Liver (tissue), 9 donors: ENCODE measurements around the gene AP3M1. TPM values are rescaled to one million over a fixed set of nuclear protein-coding genes. Genes with fewer than 3 reads are reported as not detected.

Experiments used
- DNase-seq: peaks from one replicate; pipeline ENCODE4 v3.0.0-alpha.2; 2017; ENCODE audit warnings: low spot score
- H3K27ac ChIP-seq, 2 donors: one replicate each; pipeline ENCODE4 v1.7.0; 2013; ENCODE audit warnings: inconsistent platforms in 2 of 2, low read length in 2 of 2, control low read depth in 1 of 2, low read depth in 1 of 2, mild to moderate bottlenecking in 1 of 2
- H3K27me3 ChIP-seq, 4 donors: one replicate each; pipeline versions ENCODE4 v1.6.1 to v1.7.0; 2013; ENCODE audit warnings: low read length in 3 of 4, inconsistent platforms in 1 of 4, mild to moderate bottlenecking in 1 of 4, moderate library complexity in 1 of 4; ENCODE audit not compliant: control insufficient read depth in 4 of 4, insufficient read depth in 4 of 4
- H3K36me3 ChIP-seq, 4 donors: one replicate each; pipeline versions ENCODE4 v1.6.1 to v1.7.0; 2013; ENCODE audit warnings: low read length in 3 of 4, mild to moderate bottlenecking in 3 of 4, low read depth in 1 of 4, moderate library complexity in 1 of 4; ENCODE audit not compliant: control insufficient read depth in 4 of 4, insufficient read depth in 3 of 4
- H3K4me1 ChIP-seq, 4 donors: one replicate each; pipeline versions ENCODE4 v1.6.1 to v1.7.0; 2013; ENCODE audit warnings: low read length in 3 of 4, mild to moderate bottlenecking in 3 of 4, moderate library complexity in 1 of 4; ENCODE audit not compliant: control insufficient read depth in 4 of 4, insufficient read depth in 4 of 4
- H3K4me3 ChIP-seq, 3 donors: one replicate each; pipeline versions ENCODE4 v1.6.1 to v1.7.0; 2013; ENCODE audit warnings: low read length in 3 of 3, control low read depth in 1 of 3, low read depth in 1 of 3, mild to moderate bottlenecking in 1 of 3
- H3K9ac ChIP-seq, 2 donors: one replicate each; pipeline ENCODE4 v1.7.0; 2013; ENCODE audit warnings: low read length in 2 of 2, mild to moderate bottlenecking in 2 of 2, moderate library complexity in 2 of 2, control low read depth in 1 of 2, low read depth in 1 of 2
- H3K9me3 ChIP-seq, 4 donors: one replicate each; pipeline versions ENCODE4 v1.6.1 to v1.7.0; 2013; ENCODE audit warnings: low read length in 3 of 4; ENCODE audit not compliant: control insufficient read depth in 4 of 4
- ATF3 ChIP-seq: IDR thresholded peaks from 2 replicates; pipeline ENCODE4 v1.6.1; 2016; ENCODE audit warnings: antibody characterized with exemption
- CTCF ChIP-seq: fragments of 150-350 bp; IDR thresholded peaks from 2 replicates; pipeline ENCODE4 v1.5.1; 2017; ENCODE audit warnings: improper control_type of control experiment, low read depth, low read length; ENCODE audit not compliant: missing input control
- EGR1 ChIP-seq, 2 donors: IDR thresholded peaks; 2 replicates each; pipeline ENCODE4 v1.6.1; 2016 to 2018; ENCODE audit warnings: antibody characterized with exemption in 2 of 2, low read depth in 2 of 2
- FOXA1 ChIP-seq: IDR thresholded peaks from 2 replicates; pipeline ENCODE4 v1.6.1; 2016; ENCODE audit warnings: antibody characterized with exemption
- FOXA2 ChIP-seq: IDR thresholded peaks from 2 replicates; pipeline ENCODE4 v1.6.1; 2016; ENCODE audit warnings: antibody characterized with exemption
- GABPA ChIP-seq, 2 donors: IDR thresholded peaks in 1 of 2; conservative IDR thresholded peaks in 1 of 2; 2 replicates each; pipeline ENCODE4 v1.6.1; 2016; ENCODE audit warnings: antibody characterized with exemption in 2 of 2, mild to moderate bottlenecking in 1 of 2, moderate library complexity in 1 of 2
- HNF4A ChIP-seq, 2 donors: conservative IDR thresholded peaks; 2 replicates each; pipeline ENCODE4 v1.6.1; 2016; ENCODE audit warnings: antibody characterized with exemption in 2 of 2, mild to moderate bottlenecking in 2 of 2
- HNF4G ChIP-seq: IDR thresholded peaks from 2 replicates; pipeline ENCODE4 v1.6.1; 2016; ENCODE audit warnings: antibody characterized with exemption
- JUND ChIP-seq, 2 donors: IDR thresholded peaks; 2 replicates each; pipeline ENCODE4 v1.6.1; 2016; ENCODE audit warnings: antibody characterized with exemption in 2 of 2
- MAX ChIP-seq: IDR thresholded peaks from 2 replicates; pipeline ENCODE4 v1.6.1; 2016; ENCODE audit warnings: antibody characterized with exemption
- NR2F2 ChIP-seq: IDR thresholded peaks from 2 replicates; pipeline ENCODE4 v1.6.1; 2016; ENCODE audit warnings: antibody characterized with exemption
- RAD21 ChIP-seq, 2 donors: IDR thresholded peaks; 2 replicates each; pipeline ENCODE4 v1.6.1; 2016; ENCODE audit warnings: antibody characterized with exemption in 2 of 2, mild to moderate bottlenecking in 2 of 2
- REST ChIP-seq: IDR thresholded peaks from 2 replicates; pipeline ENCODE4 v1.6.1; 2016; ENCODE audit warnings: antibody characterized with exemption, mild to moderate bottlenecking
- RXRA ChIP-seq, 2 donors: IDR thresholded peaks; 2 replicates each; pipeline ENCODE4 v1.6.1; 2017 to 2018; ENCODE audit warnings: antibody characterized with exemption in 2 of 2, mild to moderate bottlenecking in 1 of 2
- SP1 ChIP-seq: IDR thresholded peaks from 2 replicates; pipeline ENCODE4 v1.6.1; 2018; ENCODE audit warnings: antibody characterized with exemption, mild to moderate bottlenecking
- TAF1 ChIP-seq: conservative IDR thresholded peaks from 2 replicates; pipeline ENCODE4 v1.6.1; 2016; ENCODE audit warnings: antibody characterized with exemption, mild to moderate bottlenecking
- YY1 ChIP-seq: IDR thresholded peaks from 2 replicates; pipeline ENCODE4 v1.6.1; 2016; ENCODE audit warnings: antibody characterized with exemption, mild to moderate bottlenecking
- ZBTB33 ChIP-seq: IDR thresholded peaks from 2 replicates; pipeline ENCODE4 v1.6.1; 2016; ENCODE audit warnings: antibody characterized with exemption
- whole genome bisulfite sequencing: extraction: QIAGEN DNeasy Blood & Tissue Kit; methylation state at CpG from one replicate; pipeline ENCODE4 v1.1.7; 2013; 5-methylcytosine and 5-hydroxymethylcytosine counted together
- polyA plus RNA-seq, 2 donors: library from polyadenylated mRNA; stranded (reverse) in 1 of 2; unstranded in 1 of 2; fragments of 200-250 nt in 1 of 2; fragments of >200 nt in 1 of 2; fragmentation: Nextera tagmentation in 1 of 2; extraction: Ambion mirVana in 1 of 2; gene quantifications; one replicate each; pipeline versions ENCODE4 v1.2.1 to v1.2.3, GENCODE V29; 2013 to 2015
- total RNA-seq, 2 donors: library from RNA; depleted of rRNA; stranded (reverse); fragments of >200 nt; gene quantifications; one replicate each; pipeline ENCODE4 v1.2.3, GENCODE V29; 2014
- donor health status: healthy.
- donor health status: healthy.
- donor health status: healthy.
- donor health status: healthy.
- donor health status: healthy.

AP3M1 gene
- total and polyA plus RNA-seq, 4 donors: 7.5 to 24.8 (median 16.6) TPM

GRCh38 chr10:74175510-74176379, 25.1 kb upstream of the AP3M1 start:
- Histone ChIP-seq H3K9me3 (no peaks in the 10 kb centered on the region), H3K27me3 (no peaks in the 10 kb centered on the region), H3K27ac (peak overlapping the region; percentile 96 to 99), H3K4me3 (peak overlapping the region; percentile 63 to 85 (median 81)), H3K36me3 (no peaks in the 10 kb centered on the region), H3K4me1 (peaks cover 4 to 42% (median 24%) of the 10 kb centered on the region in 4 donors), H3K9ac (peak overlapping the region; percentile 75 to 93)
- no peak for DNase-seq
- TF ChIP-seq RAD21 (IDR thresholded peaks at IDR 0.05): no peak
- TF ChIP-seq MAX: no peak
- no peak for TF ChIP-seq EGR1 (IDR thresholded peaks at IDR 0.05; ENCODE audit: low read depth in 2 of 2)
- TF ChIP-seq NR2F2: no peak
- TF ChIP-seq HNF4G: no peak
- no peak for TF ChIP-seq SP1
- TF ChIP-seq GABPA (IDR thresholded peaks at IDR 0.05 in 1 of 2, conservative IDR thresholded peaks at IDR 0.05 in 1 of 2): no peak
- no peak for TF ChIP-seq HNF4A (conservative IDR thresholded peaks at IDR 0.05)
- no peak for TF ChIP-seq JUND (IDR thresholded peaks at IDR 0.05)
- no peak for TF ChIP-seq FOXA1
- no peak for TF ChIP-seq RXRA (IDR thresholded peaks at IDR 0.05)
- TF ChIP-seq ATF3: no peak
- no peak for TF ChIP-seq TAF1
- TF ChIP-seq CTCF: no peak
- TF ChIP-seq YY1: no peak
- TF ChIP-seq REST: no peak
- TF ChIP-seq ZBTB33: no peak
- TF ChIP-seq FOXA2: no peak
- 24% methylated on average over 10 of the region's 10 CpGs for WGBS
